IMR-90 (cell line): ENCODE measurements around the gene RETREG1. TPM values are rescaled to one million over a fixed set of nuclear protein-coding genes. Genes with fewer than 3 reads are reported as not detected.

ENCODE experiments used
- ATAC-seq: fragments of 200-7000 bp; cut with Tn5 transposase; 2 replicates; pipeline ENCODE4 v1.9.1; 2020; ENCODE audit warnings: low read depth, mild to moderate bottlenecking, moderate library complexity
- BruUV-seq: library from RNA; stranded (reverse); fragments of 400-500 nt; replicated peaks from 2 replicates; lab custom pipeline; 2021; lab: Mats Ljungman, UMichigan
- CTCF ChIA-PET: fragments of 300-600 bp; formaldehyde crosslinking; extraction: SDS; loops from one replicate; lab custom pipeline; 2021; ENCODE audit warnings: antibody characterized with exemption; lab: Yijun Ruan, JAX
- POLR2A ChIA-PET: fragments of 300-600 bp; sonication (Branson Sonifier 250); formaldehyde crosslinking; loops from one replicate; lab custom pipeline; 2022; ENCODE audit warnings: antibody characterized with exemption; ENCODE audit not compliant: unreplicated experiment; lab: Charles Lee
- DNase-seq: peaks from one replicate; pipeline ENCODE4 v3.0.0; 2013
- H2AFZ ChIP-seq: replicated peaks from 2 replicates; pipeline ENCODE3; 2013; ENCODE audit warnings: low read length, mild to moderate bottlenecking; ENCODE audit not compliant: poor library complexity
- H2AK5ac ChIP-seq: 2 replicates; pipeline ENCODE4 v1.6.1; 2013; ENCODE audit warnings: low read depth, low read length, inconsistent platforms
- H2AK9ac ChIP-seq: replicated peaks from 2 replicates; pipeline ENCODE3; 2013; ENCODE audit warnings: mild to moderate bottlenecking, low read depth, low read length, moderate library complexity; ENCODE audit not compliant: poor library complexity
- H2BK120ac ChIP-seq: 2 replicates; pipeline ENCODE4 v1.6.1; 2013; ENCODE audit warnings: low read depth, low read length, inconsistent platforms
- H2BK15ac ChIP-seq: 3 replicates; pipeline ENCODE4 v1.6.1; 2013; ENCODE audit warnings: low read depth, low read length, inconsistent platforms
- H2BK20ac ChIP-seq: 2 replicates; pipeline ENCODE4 v1.6.1; 2013; ENCODE audit warnings: low read depth, mild to moderate bottlenecking, inconsistent platforms, low read length, moderate library complexity
- H2BK5ac ChIP-seq: 2 replicates; pipeline ENCODE4 v1.6.1; 2013; ENCODE audit warnings: mild to moderate bottlenecking, low read depth, low read length, inconsistent platforms; ENCODE audit not compliant: poor library complexity, severe bottlenecking
- H3K14ac ChIP-seq: replicated peaks from 2 replicates; pipeline ENCODE4 v1.6.1; 2013; ENCODE audit warnings: low read depth, low read length, inconsistent platforms
- H3K18ac ChIP-seq: 2 replicates; pipeline ENCODE4 v1.6.1; 2013; ENCODE audit warnings: low read depth, low read length, control low read depth
- H3K23ac ChIP-seq: 2 replicates; pipeline ENCODE4 v1.6.1; 2013; ENCODE audit warnings: low read depth, low read length, inconsistent platforms
- H3K27ac ChIP-seq: 2 replicates; pipeline ENCODE4 v1.5.1; 2013; ENCODE audit warnings: mild to moderate bottlenecking, control low read depth, low read length; ENCODE audit not compliant: insufficient read depth
- H3K27me3 ChIP-seq: 2 replicates; pipeline ENCODE4 v1.6.1; 2013; ENCODE audit warnings: low read length; ENCODE audit not compliant: control insufficient read depth, insufficient read depth
- H3K36me3 ChIP-seq: 2 replicates; pipeline ENCODE4 v1.6.1; 2013; ENCODE audit warnings: low read length, mixed read lengths; ENCODE audit not compliant: control insufficient read depth, insufficient read depth
- H3K4ac ChIP-seq: 2 replicates; pipeline ENCODE4 v1.6.1; 2013; ENCODE audit warnings: low read depth, low read length, inconsistent platforms
- H3K4me1 ChIP-seq: 2 replicates; pipeline ENCODE4 v1.6.1; 2013; ENCODE audit warnings: low read length, mixed read lengths; ENCODE audit not compliant: control insufficient read depth, insufficient read depth
- H3K4me2 ChIP-seq: 2 replicates; pipeline ENCODE4 v1.6.1; 2013; ENCODE audit warnings: low read depth, mild to moderate bottlenecking, control low read depth, low read length, moderate library complexity
- H3K4me3 ChIP-seq: 2 replicates; pipeline ENCODE4 v1.5.1; 2013; ENCODE audit warnings: low read depth, mild to moderate bottlenecking, control low read depth, low read length, moderate library complexity; ENCODE audit not compliant: insufficient read depth
- H3K56ac ChIP-seq: 2 replicates; pipeline ENCODE4 v1.6.1; 2013; ENCODE audit warnings: low read length, inconsistent platforms; ENCODE audit not compliant: insufficient read depth; ENCODE audit errors: extremely low read depth
- H3K79me1 ChIP-seq, 2 experiments: 2 replicates each; pipeline ENCODE4 v1.6.1; 2013; ENCODE audit warnings: low read length in 2 of 2, inconsistent platforms in 1 of 2, low read depth in 1 of 2
- H3K9ac ChIP-seq: 2 replicates; pipeline ENCODE4 v1.6.1; 2013; ENCODE audit warnings: low read depth, low read length, control low read depth
- H3K9me1 ChIP-seq: 2 replicates; pipeline ENCODE4 v1.6.1; 2013; ENCODE audit warnings: low read length, inconsistent platforms; ENCODE audit not compliant: insufficient read depth
- H3K9me3 ChIP-seq: 2 replicates; pipeline ENCODE4 v1.6.1; 2013; ENCODE audit warnings: low read length; ENCODE audit not compliant: control insufficient read depth, insufficient read depth
- H4K20me1 ChIP-seq: 2 replicates; pipeline ENCODE4 v1.6.1; 2013; ENCODE audit warnings: low read length, inconsistent platforms; ENCODE audit not compliant: insufficient read depth
- H4K5ac ChIP-seq: 2 replicates; pipeline ENCODE4 v1.6.1; 2013; ENCODE audit warnings: mild to moderate bottlenecking, low read depth, low read length, control low read depth
- H4K8ac ChIP-seq, 2 experiments: 2 replicates each; pipeline ENCODE4 v1.6.1; 2013; ENCODE audit warnings: low read depth in 2 of 2, low read length in 2 of 2, control low read depth in 1 of 2, inconsistent platforms in 1 of 2
- H4K91ac ChIP-seq: 2 replicates; pipeline ENCODE4 v1.6.1; 2013; ENCODE audit warnings: low read depth, low read length, inconsistent platforms; ENCODE audit not compliant: insufficient read depth
- MAFK ChIP-seq: IDR thresholded peaks from 2 replicates; pipeline ENCODE4 v1.6.1; 2012; ENCODE audit warnings: low read depth, low read length, improper control_type of control experiment
- RCOR1 ChIP-seq: IDR thresholded peaks from 2 replicates; pipeline ENCODE4 v1.6.1; 2012; ENCODE audit warnings: mild to moderate bottlenecking, low read length, improper control_type of control experiment; ENCODE audit not compliant: insufficient replicate concordance
- WGBS, 2 experiments: methylation state at CpG; one replicate each; pipeline versions ENCODE4 v1.1.5 to v1.1.7; 2013; ENCODE audit warnings: missing lambda C conversion rate in 2 of 2; ENCODE audit not compliant: insufficient read length in 1 of 2; ENCODE audit errors: extremely low coverage in 2 of 2; 5-methylcytosine and 5-hydroxymethylcytosine counted together
- dilution Hi-C: fragments of 300-500 bp; cut with HindIII; formaldehyde crosslinking; loops from one replicate; pipeline ENCODE4 v1.14.3; 2018; ENCODE audit warnings: low sequenced_read_pairs; ENCODE audit not compliant: unreplicated experiment
- in situ Hi-C: fragments of 300-500 bp; cut with MboI; formaldehyde crosslinking; loops from 3 replicates; pipeline ENCODE4 v1.14.3; 2019; ENCODE audit warnings: low sequenced_read_pairs, inconsistent platforms, mixed read lengths
- intact Hi-C: fragments of 100-400 bp; cut with micrococcal nuclease; formaldehyde crosslinking; loops from 2 replicates; pipeline ENCODE4 v1.10.0; 2022
- polyA plus RNA-seq, 3 experiments: library from polyadenylated mRNA; depleted of rRNA; stranded (reverse); fragments of >200 nt; gene quantifications; 2 replicates each; pipeline ENCODE4 v1.2.3, GENCODE V29; 2012; ENCODE audit warnings: low replicate concordance in 1 of 3
- total RNA-seq: library from RNA; depleted of rRNA; stranded (reverse); fragments of >200 nt; gene quantifications from 2 replicates; pipeline ENCODE4 v1.2.3, GENCODE V29; 2012
- TF ChIP-seq, protein P1 (sequence below): fragments of 150-350 bp; IDR thresholded peaks from 2 replicates; pipeline ENCODE4 v1.6.1; 2016; ENCODE audit warnings: low read depth, mild to moderate bottlenecking, low read length, moderate library complexity, borderline replicate concordance
- TF ChIP-seq, protein P2 (sequence below): fragments of 150-350 bp; IDR thresholded peaks from 2 replicates; pipeline ENCODE4 v1.6.1; 2017; ENCODE audit warnings: mild to moderate bottlenecking, antibody characterized with exemption, low read length, low read depth

The RETREG1 gene
- total and polyA plus RNA-seq, 2 of the 4 experiments (the other 2 are of a cell fraction): not detected

DNA sequence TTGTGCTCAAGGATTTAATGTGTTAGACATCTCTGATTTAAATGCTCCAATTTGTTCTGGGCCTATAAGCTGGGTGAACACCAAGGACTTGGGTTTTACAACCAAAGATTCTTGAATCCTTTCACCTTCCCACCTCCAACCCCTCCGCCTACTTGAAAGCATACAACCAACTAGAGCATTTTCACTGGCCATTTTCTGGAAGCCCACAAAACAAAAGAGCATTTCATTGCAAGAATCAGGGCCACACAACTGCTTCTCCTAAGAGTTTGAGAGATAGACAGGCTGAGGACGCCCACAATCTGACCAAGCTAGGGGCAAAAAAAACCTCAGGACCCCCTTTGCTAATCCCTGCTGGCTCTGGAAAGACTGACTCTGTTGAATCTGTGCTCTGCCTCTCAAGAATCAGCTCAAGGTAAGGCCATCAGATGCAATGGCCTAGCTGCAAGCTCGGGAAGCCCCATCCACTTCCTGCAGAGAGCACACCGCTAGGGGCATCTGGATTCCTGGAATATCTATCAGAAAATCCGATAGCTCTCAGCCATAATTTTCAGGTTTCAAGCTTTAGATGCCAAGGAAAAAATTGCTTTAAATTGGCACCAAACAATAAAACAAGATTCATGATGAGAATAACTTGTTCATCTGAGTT, 57.7 kb downstream of the RETREG1 start:
- H3K4me2 ChIP-seq: no peak overlapping the region
- no peak overlapping the region for H3K9ac ChIP-seq
- no peak overlapping the region for H2BK5ac ChIP-seq
- in situ Hi-C loops: no loop called here
- no peaks in the 10 kb centered on the region for H3K79me1 ChIP-seq
- no peak overlapping the region for H4K91ac ChIP-seq
- POLR2A ChIA-PET: no interaction called here
- CTCF ChIA-PET: interaction anchor here (2.1 kb wide), 1 partner anchor 9 kb away, joined by 8 read pairs; no protein-coding TSS in a partner anchor
- no peaks in the 10 kb centered on the region for H4K20me1 ChIP-seq
- no peak overlapping the region for H3K14ac ChIP-seq
- peaks cover 8% of the 10 kb centered on the region for H3K27me3 ChIP-seq
- H3K23ac ChIP-seq: no peak overlapping the region
- H3K27ac ChIP-seq: no peak overlapping the region
- H3K4ac ChIP-seq: no peak overlapping the region
- H2AK5ac ChIP-seq: no peak overlapping the region
- no peak overlapping the region for H3K56ac ChIP-seq
- TF ChIP-seq, protein P1, sequence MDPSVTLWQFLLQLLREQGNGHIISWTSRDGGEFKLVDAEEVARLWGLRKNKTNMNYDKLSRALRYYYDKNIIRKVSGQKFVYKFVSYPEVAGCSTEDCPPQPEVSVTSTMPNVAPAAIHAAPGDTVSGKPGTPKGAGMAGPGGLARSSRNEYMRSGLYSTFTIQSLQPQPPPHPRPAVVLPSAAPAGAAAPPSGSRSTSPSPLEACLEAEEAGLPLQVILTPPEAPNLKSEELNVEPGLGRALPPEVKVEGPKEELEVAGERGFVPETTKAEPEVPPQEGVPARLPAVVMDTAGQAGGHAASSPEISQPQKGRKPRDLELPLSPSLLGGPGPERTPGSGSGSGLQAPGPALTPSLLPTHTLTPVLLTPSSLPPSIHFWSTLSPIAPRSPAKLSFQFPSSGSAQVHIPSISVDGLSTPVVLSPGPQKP: no peak
- TF ChIP-seq, protein P2, sequence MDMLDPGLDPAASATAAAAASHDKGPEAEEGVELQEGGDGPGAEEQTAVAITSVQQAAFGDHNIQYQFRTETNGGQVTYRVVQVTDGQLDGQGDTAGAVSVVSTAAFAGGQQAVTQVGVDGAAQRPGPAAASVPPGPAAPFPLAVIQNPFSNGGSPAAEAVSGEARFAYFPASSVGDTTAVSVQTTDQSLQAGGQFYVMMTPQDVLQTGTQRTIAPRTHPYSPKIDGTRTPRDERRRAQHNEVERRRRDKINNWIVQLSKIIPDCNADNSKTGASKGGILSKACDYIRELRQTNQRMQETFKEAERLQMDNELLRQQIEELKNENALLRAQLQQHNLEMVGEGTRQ: no peak
- TF ChIP-seq MAFK (no peak), RCOR1 (no peak)
- H3K9me3 ChIP-seq: no peaks in the 10 kb centered on the region
- no peak overlapping the region for H2BK120ac ChIP-seq
- H3K9me1 ChIP-seq: no peaks in the 10 kb centered on the region
- H2AFZ ChIP-seq: no peak overlapping the region
- no peak overlapping the region for H4K5ac ChIP-seq
- no peaks in the 10 kb centered on the region for H3K36me3 ChIP-seq
- BruUV-seq: no TSS peak
- dilution Hi-C loops: no loop called here
- H2AK9ac ChIP-seq: no peak overlapping the region
- no peak for ATAC-seq
- intact Hi-C loops: no loop called here
- 60% methylated on average over 1 of the region's 5 CpGs; no CpG with 5 or more reads in 1 of the 2 experiments for WGBS, 2 experiments
- H3K4me1 ChIP-seq: no peaks in the 10 kb centered on the region
- no peak overlapping the region for H3K18ac ChIP-seq
- H2BK20ac ChIP-seq: no peak overlapping the region
- no peak for DNase-seq
- H3K4me3 ChIP-seq: no peak overlapping the region
- H2BK15ac ChIP-seq: no peak overlapping the region
- H4K8ac ChIP-seq: no peak overlapping the region
